NCI-H748 (cell line): Measurements from ENCODE around the gene STS.
"Not testable (repeated sequence)": the region's sequence is repeated elsewhere in the genome, so short reads cannot be mapped to it uniquely, and the experiment has no call there.

Experiments
- DNase-seq: peaks from one replicate; lab custom pipeline; 2025; ENCODE audit not compliant: unreplicated experiment; lab: John Stamatoyannopoulos, UW

STS gene

DNA sequence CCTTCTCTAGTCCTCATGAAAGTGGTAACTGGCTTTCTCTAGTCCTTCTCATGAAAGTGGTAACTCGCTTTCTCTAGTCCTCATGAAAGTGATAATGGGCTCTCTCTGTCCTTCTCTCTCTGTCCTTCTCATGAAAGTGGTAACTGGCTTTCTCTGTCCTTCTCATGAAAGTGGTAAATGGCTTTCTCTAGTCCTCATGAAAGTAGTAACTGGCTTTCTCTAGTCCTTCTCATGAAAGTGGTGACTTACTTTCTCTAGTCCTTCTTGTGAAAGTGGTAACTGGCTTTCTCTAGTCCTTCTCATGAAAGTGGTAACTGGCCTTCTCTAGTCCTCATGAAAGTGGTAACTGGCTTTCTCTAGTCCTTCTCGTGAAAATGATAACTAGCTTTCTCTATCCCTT lies 31.3 kb downstream of the STS start:
- not testable (repeated sequence) for DNase-seq

DNA sequence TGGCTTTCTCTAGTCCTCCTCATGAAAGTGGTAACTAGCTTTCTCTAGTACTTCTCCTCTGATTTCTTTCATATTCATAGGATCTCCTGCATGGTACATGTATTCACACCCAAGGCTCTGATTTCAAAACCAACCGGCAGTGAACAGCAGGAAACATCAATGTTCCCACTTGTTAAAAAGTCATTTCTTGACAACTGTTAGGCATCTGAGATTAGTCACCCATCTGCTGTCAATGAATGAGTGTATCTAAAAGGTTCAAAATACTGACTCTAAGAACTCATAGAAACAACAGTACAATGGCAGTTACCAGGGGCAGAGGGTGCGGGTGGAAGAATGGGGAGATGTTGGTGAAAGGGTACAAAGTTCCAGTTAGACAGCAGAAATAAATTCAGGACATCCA lies 31.9 kb downstream of the STS start:
- no peak for DNase-seq

DNA sequence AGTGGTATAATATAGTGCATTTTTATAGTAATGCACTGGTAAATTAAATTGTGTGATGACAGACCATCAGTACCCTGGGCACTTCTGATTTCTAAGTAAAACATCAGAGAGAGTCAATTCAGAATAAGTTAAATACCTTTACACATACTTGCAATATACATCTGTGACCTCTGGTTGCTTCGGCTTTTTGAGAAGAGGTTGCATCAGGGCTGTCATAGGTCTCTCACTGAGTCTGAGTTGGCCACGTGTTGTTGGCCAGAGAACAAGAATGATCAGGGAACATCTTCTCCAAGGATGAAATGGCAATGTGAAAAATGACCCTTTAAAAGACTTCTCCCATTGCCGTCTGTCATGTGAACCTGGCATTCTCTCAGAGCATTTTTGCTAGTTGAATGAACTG lies 37.3 kb downstream of the STS start:
- no peak for DNase-seq

DNA sequence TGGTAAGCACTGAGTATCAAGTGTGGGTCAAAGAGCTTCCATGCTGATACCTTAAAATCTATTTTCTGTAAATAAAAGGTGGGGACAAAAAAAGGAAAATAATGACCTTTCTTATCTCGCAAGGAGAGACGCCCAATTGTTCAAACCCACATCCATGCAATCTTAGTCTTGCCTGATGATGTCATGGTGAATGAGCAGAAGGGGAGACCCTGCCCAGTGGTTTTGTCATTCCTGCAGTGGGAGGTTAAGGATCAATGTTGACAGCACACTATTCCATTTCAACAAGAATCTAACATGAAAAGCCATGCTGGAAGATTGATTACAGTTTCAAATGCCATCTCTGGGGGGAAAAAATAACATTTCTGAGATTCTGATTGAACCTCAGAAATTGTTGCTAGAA lies 41.2 kb downstream of the STS start:
- peak; percentile 4 for DNase-seq

DNA sequence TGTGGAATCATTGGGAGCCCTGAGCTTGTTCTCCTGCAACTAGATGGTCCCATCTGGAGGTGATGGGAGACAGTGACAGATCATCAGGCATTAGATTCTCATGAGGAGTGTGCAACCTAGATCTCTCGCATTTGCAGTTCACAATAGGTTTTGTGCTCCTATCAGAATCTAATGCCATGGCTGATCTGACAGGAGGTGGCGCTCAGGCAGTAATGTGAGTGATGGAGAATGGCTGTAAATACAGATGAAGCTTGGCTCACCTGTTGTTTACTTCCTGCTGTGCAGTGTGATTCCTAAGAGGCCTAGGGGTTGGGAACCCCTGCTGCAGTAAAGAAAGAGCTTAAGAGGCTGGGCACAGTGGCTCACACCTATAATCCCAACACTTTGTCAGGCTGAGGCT lies 42.6 kb downstream of the STS start:
- peak; percentile 87 for DNase-seq

DNA sequence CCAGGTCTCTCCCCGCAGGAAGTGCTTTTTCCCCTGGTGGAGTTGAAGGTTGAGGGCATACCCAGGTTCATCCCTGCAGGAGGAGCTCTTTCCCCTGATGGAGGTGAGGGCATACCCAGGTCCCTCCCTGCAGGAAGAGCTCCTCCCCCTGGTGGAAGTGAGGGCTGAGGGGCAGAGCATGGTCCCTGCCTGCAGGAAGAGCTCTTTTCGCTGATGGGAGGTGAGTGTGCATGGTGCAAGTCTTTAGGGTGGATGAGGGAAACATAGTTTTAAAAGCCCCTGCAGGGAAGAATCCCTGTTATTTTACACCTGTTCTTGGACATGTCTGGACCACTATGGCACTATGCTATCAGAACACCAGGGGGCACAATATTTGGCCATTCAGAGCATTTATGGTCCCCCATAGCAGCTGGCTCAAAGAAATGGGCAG lies 44.2 kb downstream of the STS start:
- DNase-seq: peak; percentile 57

DNA sequence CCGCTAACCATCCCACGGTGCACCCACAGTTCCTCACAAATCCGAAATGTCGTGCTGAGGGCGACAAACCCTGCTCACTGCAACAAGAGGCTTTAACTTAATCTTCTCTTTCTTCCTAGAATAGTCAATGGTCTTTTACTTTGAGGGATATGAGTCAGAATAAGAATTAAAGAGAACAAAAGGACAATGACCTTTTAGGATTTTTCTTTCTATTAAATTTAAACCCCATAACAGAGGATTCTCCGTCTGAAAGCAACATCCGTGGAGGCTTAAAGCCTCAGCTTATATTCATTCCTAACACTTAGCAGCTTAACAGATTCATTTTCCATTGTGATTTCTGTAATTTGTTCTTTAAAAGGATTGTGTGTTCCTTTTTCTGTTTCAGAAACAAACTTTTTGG lies 45.4 kb downstream of the STS start:
- DNase-seq: no peak

DNA sequence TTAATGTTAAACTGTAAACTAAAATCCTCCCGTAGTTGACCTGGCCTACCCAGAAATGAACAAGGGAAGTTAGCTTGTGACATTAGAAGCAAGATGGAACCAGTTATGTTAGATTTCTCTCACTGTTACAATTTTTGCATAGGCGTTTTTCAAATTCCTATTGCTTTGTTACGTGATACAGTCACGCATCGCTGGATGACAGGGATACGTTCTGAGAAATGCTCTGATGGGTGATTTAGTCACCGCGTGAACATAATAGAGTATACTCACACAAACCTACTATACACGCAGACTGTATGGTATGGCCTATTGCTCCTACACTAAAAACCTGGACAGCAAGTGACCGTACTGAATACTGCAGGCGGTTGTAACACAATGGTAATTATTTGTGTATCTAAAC lies 47.1 kb downstream of the STS start:
- DNase-seq: peak; percentile 7
